Kidney glomerular epithelial cell (primary cell): ENCODE measurements around the gene RREB1.

Experiments
- DNase-seq: peaks from one replicate; lab custom pipeline; 2025; lab: John Stamatoyannopoulos, UW

Gene RREB1, protein sequence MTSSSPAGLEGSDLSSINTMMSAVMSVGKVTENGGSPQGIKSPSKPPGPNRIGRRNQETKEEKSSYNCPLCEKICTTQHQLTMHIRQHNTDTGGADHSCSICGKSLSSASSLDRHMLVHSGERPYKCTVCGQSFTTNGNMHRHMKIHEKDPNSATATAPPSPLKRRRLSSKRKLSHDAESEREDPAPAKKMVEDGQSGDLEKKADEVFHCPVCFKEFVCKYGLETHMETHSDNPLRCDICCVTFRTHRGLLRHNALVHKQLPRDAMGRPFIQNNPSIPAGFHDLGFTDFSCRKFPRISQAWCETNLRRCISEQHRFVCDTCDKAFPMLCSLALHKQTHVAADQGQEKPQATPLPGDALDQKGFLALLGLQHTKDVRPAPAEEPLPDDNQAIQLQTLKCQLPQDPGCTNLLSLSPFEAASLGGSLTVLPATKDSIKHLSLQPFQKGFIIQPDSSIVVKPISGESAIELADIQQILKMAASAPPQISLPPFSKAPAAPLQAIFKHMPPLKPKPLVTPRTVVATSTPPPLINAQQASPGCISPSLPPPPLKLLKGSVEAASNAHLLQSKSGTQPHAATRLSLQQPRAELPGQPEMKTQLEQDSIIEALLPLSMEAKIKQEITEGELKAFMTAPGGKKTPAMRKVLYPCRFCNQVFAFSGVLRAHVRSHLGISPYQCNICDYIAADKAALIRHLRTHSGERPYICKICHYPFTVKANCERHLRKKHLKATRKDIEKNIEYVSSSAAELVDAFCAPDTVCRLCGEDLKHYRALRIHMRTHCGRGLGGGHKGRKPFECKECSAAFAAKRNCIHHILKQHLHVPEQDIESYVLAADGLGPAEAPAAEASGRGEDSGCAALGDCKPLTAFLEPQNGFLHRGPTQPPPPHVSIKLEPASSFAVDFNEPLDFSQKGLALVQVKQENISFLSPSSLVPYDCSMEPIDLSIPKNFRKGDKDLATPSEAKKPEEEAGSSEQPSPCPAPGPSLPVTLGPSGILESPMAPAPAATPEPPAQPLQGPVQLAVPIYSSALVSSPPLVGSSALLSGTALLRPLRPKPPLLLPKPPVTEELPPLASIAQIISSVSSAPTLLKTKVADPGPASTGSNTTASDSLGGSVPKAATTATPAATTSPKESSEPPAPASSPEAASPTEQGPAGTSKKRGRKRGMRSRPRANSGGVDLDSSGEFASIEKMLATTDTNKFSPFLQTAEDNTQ (N-terminal part only)

DNA sequence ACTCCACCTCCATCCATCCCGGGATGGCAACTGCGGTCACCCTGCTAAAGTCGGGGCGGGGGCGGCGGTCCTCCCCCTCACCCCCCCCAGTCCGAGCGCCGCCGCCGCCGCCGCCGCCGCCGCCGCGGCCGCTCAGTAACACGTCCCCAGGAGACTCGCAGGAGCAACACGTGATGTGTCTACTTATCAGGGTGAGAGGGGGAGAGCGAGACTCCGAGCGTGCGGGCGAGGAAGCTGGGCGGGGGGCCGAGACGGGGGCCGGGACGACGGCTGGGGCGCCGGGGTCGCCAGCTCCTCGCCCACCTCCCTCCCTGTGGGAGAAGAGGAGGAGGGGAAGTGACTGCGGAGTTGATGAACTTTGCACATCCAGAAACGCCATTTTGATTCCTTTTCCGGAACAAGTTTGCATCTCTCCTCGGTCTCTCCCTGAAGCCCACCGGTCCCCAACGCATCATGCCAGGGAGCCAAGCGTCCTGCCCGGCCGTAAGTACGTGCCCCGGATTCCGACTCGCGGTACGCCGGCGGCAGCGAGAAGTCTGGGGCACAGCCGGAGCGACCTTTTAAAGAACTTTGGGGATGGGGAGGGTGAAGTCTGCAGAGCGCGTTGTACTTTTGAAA lies at the start of gene RREB1:
RREB1 (plus strand) TSS at position 384 of the 618 bp plus-strand sequence. CDS start 73,951 bp downstream, outside the sequence.
- DNase-seq: peak; percentile 45

DNA sequence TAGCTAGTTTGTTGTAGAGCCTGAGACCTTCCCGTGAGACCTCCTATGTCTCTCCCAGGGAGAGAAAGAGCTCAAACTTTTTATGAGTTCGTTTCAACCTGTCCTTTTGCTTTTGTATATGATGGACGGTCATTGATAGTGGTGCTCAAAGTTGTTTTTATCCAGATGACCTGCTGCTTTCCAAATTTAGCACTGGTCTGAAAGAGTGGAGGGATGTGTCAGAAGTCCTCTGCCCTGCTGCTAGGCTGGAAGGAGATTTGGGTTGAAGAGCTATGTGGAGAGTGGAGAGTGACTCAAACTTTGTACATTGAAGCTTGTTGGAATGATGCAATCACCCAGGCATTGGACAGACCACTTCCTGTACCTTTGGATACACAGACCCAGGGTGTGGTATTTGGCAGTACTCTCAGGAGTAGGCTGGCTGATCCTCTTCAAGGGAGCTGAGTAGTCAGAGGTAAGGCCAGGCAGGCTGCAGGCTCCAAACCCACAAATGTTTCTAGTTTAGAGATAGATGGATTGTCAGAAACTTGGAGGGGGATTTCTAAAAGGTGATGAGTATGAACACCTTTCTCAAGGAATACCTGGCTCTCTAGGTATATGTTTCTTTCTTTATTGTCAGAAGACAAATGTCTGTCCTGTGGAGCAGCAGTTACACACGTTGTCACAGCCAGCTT lies 49.4 kb upstream of the RREB1 start:
- DNase-seq: peak; percentile 91

DNA sequence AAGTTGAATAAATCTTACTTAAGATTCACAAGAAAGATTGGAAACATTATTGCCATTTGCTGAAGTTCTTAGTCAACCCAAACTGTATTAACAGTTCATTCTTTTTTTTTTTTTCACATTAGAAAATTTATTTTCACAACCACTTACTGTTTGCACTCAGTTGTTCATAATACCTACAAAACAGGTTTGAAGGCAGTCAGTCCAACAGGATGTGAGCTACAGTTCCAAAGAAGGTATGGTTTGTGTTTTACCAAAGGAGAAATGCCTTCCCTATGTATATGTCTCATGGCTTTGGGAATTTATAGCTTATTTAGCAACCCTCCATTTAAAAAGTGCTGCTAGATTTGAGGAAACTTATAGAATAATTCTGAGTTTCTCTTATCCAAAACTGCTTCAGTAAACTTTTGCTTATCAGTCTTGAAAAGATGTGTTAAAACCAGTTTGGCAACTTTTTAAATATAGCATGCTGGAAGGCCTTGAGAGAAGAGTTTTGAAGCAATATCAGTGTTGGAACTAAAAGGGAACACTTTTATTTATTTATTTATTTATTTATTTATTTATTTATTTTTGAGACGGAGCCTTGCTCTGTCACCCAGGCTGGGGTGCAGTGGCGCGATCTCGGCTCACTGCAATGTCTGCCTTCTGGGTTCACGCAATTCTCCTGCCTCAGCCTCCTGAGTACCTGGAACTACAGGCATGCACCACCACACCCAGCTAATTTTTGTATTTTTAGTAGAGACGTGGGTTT lies 46.8 kb upstream of the RREB1 start:
- DNase-seq: no peak

DNA sequence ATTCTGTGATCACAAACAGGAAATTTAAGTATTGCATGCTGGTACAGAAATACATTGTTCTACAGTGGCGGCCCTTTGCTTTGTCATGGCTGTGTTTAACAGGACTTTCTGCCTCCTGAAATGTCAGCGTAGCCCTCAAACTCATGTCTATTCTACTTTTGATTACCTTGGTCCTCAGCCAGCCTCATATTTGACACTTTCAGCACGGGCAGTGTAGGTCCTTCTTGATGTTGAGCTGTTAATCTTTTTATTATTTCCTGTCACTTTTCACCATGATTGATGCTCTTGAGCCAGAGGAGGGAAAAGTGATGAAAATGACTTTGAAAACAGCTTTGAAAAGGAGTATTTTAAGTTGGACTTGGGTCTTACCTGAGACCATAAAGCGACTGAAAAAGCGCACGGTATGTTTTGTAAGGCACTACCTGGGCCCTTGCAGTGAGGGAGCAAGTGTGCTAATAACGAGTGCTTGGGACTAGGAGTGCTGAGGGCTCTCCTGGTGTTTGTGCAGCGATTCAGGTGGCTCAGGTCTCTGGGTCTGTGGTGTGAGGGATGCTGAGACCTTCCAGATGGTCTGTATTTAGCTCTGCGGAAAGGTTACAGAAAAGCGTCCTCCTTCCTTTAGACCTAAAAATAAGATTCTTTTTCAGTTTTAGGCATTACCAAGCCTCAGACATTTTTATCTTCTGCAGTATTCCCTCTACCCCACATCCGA lies 45.2 kb upstream of the RREB1 start:
- no peak for DNase-seq

DNA sequence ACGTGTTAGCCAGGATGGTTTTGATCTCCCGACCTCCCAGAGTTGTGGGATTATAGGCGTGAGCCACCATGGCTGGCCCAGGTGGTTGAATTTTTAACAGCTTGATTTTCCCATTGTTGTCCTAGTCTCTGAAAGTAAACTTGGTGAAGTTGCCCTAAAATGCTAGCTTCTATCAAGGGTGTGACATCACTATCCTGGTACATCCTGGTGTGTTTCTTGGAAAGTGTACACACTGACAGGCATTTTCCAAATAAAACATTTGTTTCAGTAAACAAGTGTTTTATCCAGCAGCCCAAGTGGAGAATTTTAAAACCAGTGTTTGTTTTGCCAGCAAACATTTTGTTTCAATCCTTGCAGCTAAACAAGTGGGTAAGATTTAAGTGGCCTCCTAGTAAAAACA lies 40.5 kb upstream of the RREB1 start:
- DNase-seq: no peak

DNA sequence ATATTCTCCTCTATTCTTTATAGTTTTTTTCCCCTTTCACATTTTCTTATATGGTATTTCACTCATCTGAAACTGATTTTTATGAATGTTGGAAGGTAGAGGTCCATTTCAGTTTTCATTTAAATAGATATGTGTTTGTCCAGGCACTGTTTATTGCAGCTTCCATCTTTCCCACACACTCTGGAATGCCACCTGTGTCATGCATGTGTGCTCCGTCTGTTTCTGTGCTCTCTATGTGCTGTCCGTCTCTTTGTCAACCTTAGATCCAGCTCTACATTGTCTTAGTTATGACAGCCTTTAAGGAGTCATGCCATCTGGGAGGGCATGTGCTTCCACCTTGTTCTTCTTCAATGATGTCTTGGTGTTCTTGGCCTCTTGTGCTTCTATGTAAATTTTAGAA lies 36.4 kb upstream of the RREB1 start:
- no peak for DNase-seq

DNA sequence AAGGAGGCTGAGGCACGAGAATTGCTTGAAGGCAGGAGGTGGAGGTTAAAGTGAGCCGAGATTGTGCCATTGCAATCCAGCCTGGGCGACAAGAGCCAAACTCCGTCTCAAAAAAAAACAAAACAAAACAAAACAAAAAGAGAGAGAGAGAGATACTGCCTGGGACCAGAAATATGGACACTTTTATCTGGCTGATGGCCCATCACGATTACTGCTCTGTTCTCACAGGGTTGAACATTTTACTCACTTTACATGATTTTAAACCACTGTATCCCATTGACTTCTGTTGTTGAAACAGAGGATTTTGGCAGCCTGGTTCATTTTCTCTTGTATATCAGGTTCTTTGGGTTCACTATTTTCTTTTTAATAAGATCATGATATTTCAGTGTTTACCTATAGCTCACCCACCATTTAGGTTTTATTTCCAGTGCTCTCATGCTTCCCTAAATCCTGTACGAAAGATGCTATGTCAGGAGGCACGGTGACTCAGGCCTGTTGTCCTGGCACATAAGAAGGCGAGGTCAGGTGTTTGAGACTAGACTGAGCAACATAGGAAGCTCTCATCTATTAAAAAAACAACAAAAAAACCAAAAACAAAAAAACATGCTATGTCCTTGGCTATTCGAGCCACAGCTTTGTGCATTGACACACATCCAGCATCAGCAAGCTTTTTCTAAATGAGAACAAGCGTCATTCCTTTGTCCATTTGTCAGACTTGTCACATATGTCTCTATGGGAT lies 34.5 kb upstream of the RREB1 start:
- DNase-seq: no peak

DNA sequence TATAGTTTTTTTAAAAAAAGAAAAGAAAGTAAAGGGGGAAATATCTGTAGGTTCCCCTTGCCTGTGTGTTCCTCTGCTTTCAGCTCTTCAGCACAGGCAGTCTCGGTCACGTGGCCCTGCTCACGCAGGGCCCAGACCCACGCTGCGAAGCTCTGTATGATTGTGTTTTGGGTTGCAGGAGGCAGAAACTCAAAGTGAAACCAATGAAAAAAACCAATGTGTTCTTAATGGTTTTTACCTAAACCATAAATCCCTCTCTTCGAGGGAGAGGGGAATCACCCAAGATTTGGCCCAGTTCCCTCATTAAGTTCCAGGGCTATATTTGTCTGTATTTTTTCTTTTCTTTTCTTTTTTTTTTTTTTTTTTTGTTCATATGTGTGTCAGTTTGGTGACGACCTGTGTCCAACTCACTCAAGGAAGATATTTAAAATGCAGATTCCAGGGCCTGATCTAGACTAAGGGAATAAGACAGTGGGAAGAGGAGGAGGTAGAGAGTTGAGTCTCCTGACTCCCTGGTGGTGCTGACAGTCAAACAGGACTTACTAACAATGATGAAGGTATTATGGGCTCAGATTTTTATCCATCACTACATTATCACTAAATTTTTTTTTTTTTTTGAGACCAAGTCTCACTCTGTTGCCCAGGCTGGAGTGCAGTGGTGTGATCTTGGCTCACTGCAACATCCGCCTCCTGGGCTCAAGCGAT lies 33.8 kb upstream of the RREB1 start:
- DNase-seq: no peak

DNA sequence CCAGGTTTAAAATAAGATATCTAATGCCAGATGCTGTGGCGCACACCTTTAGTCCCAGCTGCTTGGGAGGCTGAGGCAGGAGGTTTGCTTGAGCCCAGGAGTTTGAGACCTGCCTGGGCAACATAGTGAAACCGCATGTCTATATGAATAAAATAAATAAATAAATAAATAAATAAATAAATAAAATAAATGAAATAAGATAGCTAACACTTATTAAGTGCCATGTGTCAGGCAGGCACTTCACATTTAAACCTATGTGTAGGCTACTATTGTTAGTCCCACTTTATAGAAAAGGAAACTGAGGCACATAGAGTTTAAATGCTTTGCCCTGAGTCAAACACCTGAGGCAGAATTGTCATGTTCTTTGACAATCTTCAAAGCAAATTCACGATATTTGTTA lies 32.9 kb upstream of the RREB1 start:
- no peak for DNase-seq

DNA sequence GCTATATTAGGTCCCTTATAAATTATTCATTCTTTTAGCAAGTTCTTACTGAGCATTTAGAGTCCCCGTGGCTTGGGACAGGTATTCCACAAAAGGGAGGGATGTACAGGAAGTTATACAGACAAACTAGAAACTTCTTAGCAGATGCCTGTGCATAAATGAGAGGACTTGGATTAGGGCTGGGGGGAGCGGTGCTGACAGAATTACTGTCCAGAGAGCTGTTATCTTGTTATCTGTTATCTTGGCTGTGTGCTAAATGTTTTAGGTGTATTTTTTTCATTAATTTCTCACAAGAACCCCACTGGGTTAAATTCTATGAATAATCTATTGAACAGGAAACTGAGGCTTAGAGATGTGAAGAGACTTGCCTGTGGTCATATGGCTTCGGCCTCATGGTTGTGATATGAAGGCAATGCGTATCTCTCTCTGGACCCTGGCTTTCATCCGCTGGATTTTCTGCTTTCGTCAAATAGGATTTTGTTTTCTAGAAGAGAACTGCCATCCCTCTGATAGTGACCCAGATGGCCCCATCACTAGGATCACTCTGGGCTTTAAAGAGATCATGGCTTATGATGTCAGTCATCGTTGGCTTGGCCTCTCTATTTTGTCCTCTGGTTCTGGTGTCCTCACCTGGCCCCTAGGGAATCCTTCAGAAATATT lies 32.3 kb upstream of the RREB1 start:
- no peak for DNase-seq

DNA sequence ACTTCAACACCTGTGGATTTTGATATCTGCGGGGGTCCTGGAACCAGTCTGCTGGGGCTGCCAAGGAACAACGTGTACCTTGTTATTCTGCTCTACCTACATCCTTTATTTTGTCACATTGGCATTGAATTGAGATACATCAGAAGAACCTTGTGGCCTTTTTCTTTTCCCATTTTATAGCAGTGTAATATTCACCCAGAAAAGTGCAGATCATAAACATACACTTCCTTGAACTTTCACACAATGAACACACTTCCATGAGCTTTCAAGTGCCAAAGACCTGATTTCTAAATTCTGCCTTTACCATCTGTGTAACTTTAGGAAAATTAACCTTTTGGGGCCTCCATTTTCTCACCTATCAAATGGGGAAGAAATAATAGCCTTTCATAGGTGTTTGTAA lies 29.9 kb upstream of the RREB1 start:
- no peak for DNase-seq

DNA sequence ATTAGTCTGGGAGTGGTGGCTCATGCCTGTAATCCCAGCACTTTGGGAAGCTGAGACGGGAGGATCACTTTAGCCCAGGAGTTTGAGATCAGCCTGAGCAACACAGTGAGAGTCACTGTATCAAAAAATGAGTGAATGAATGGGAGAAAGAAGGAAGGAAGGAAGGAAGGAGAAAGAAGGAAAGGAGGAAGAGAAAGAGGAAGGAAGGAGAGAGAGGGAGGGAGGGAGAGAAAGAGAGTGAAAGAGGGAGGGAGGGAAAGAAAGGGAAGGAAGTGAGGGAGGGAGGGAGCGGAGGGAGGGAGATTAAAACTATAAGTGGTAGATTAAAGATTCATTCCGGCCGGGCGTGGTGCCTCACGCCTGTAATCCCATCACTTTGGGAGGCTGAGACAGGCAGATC lies 28.9 kb upstream of the RREB1 start:
- no peak for DNase-seq

DNA sequence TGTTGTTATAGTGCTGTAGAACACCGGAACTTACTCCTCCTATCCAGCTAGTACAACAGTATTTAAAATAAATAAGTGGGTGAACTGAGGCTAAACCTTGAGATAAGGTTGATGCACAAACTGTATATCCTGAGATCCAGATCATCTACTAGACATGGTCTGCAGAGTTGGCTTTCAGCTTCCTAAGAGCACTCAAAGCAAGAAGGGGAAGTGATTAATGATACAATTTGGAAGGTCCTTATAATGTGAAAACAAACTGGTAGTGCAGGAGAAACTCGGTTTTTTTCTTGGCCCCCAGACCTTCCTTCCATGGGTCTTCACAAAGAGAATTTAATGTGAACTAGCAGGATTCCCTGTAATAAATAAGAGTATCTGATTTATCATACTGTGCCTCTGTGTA lies 27.4 kb upstream of the RREB1 start:
- DNase-seq: no peak

DNA sequence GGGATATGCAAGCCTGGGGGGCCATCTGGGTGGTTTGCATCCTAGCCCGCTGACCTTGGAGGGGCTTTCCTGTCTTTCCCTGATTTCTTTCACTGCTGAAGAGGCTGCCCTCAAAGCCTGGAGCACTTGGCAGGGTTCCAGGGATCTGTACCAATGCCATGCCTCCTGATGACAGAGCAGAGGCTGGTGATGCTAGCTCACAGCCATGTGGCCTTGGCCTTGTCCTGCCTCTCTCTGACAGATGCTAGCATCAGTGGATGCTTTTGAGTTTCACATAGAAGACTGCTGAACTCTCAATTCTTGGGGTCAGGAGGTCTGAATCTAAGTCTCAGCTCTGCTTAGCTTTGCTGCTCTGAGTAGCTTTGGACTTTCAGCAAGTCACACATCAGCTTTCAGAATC lies 21.9 kb upstream of the RREB1 start:
- DNase-seq: no peak

DNA sequence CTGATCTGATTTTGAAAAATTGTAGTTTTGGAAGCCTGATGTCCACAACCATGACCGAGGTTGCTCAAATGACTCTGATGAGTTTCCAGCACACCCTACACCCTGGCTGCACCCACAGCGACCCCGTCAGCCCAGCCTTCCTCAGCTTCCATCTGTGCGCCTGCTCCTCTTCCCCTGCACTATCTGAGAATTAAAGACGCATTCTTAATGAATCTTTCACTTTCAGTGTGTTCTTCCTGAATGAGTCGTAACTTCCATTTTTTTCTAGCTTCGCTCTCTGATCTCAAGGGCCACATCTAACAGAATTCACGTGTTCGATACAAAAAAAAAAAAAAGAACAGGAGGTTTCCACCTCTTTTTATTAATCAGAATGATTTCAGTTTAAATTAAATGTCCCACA lies 21.3 kb upstream of the RREB1 start:
- DNase-seq: no peak

DNA sequence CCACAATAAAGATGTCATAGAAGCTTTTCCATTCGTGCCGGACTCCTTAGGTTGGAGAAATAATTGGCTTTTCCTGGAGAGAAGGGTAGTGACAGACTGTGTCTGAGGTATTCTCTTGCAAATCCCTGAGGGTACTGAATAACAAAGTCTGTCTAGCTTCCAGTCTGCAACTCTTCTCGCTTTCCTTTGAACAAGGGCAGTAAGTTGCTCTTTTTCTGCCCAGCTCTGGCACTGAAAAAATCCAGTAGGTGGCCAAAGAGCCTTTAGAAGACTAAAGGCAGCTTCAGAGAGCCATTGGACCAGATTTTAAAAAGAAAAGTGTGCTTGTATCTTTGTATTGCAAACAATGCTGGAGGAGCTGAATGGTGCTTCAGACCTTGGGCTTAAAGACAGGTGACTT lies 20.7 kb upstream of the RREB1 start:
- DNase-seq: peak; percentile 26

DNA sequence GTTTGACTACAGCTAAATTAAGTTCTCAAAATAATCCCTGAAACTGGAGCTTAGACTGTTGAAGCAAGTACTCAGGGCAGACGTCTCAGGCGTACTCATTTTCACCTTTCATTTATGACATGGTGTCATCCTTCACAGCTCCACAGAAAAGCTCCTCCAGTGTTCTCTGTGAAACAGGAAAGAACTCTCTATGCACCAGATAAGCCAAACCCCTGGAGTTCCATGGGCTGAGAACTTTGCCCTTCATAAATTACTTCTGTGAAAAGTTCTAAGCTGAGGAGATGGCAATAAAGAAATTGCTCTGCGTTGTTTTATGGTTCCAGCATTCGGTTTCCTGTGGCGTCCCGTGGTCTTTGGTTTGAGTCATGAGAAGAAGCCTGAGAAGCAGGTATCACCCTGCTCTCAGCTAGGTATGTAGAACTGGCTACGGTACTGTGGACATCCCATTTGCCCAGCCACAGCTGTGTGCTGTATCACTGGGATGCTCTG lies 20.2 kb upstream of the RREB1 start:
- DNase-seq: no peak
